A673 (cell line): ENCODE data around the gene ZBTB16.

ENCODE experiments used
- CTCF ChIP-seq: fragments of 300-800, 200-600 bp; sonication (generic); conservative IDR thresholded peaks from 2 replicates; pipeline ENCODE4 v1.5.1; 2017; ENCODE audit warnings: low read depth, mild to moderate bottlenecking, antibody characterized with exemption, low read length, moderate library complexity, mixed read lengths
- EZH2 ChIP-seq: fragments of 200-600 bp; sonication (generic); IDR thresholded peaks from 2 replicates; pipeline ENCODE4 v1.6.1; 2017; ENCODE audit warnings: borderline replicate concordance, low read depth, mild to moderate bottlenecking, mixed read lengths, antibody characterized with exemption, low read length; ENCODE audit not compliant: poor library complexity, severe bottlenecking

- TF ChIP-seq CTCF: no peak
- TF ChIP-seq EZH2: no peak
Observed at GRCh38 chr11:114106986-114107385, 47.5 kb downstream of the ZBTB16 start.
